Astrocyte of the spinal cord (primary cell): ENCODE measurements around the gene CTSW.

Experiments
- DNase-seq: peaks from one replicate; pipeline ENCODE4 v3.0.0; 2011; ENCODE audit warnings: low read depth, low spot score
- H3K4me3 ChIP-seq: 2 replicates; pipeline ENCODE4 v1.5.1; 2011; ENCODE audit warnings: low read depth, mild to moderate bottlenecking, low read length, moderate library complexity
- in situ Hi-C: cut with HindIII; loops from 2 replicates; pipeline ENCODE4 v1.10.0; 2017; ENCODE audit warnings: low sequenced_read_pairs
- TF ChIP-seq, protein P1 (sequence below): IDR thresholded peaks from 2 replicates; pipeline ENCODE4 v1.5.1; 2012; ENCODE audit warnings: low read depth, mild to moderate bottlenecking, low read length, inconsistent platforms

Gene CTSW

DNA sequence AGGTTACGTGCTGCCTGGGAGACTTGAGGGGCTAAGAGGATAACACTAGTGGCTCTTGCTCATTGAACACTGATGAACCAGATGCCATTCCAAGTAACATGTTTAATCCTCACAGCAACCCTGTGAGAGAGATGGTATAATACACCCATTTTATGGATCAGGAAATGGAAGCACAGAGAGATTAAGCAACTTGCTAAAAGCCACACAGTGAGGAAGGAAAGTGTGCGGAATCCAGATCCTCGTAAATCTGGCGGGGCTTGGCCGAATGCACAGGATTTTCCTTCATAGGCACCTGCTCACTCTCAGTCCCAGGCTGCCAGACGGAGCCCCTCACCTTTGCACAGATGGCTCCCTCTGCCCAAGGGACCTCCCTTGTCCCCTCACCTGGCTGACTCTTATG, 28.2 kb downstream of the CTSW start:
- DNase-seq = no peak
- TF ChIP-seq, protein P1, sequence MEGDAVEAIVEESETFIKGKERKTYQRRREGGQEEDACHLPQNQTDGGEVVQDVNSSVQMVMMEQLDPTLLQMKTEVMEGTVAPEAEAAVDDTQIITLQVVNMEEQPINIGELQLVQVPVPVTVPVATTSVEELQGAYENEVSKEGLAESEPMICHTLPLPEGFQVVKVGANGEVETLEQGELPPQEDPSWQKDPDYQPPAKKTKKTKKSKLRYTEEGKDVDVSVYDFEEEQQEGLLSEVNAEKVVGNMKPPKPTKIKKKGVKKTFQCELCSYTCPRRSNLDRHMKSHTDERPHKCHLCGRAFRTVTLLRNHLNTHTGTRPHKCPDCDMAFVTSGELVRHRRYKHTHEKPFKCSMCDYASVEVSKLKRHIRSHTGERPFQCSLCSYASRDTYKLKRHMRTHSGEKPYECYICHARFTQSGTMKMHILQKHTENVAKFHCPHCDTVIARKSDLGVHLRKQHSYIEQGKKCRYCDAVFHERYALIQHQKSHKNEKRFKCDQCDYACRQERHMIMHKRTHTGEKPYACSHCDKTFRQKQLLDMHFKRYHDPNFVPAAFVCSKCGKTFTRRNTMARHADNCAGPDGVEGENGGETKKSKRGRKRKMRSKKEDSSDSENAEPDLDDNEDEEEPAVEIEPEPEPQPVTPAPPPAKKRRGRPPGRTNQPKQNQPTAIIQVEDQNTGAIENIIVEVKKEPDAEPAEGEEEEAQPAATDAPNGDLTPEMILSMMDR = no peak
- in situ Hi-C loops = no loop called here
- H3K4me3 ChIP-seq = no peak overlapping the region

DNA sequence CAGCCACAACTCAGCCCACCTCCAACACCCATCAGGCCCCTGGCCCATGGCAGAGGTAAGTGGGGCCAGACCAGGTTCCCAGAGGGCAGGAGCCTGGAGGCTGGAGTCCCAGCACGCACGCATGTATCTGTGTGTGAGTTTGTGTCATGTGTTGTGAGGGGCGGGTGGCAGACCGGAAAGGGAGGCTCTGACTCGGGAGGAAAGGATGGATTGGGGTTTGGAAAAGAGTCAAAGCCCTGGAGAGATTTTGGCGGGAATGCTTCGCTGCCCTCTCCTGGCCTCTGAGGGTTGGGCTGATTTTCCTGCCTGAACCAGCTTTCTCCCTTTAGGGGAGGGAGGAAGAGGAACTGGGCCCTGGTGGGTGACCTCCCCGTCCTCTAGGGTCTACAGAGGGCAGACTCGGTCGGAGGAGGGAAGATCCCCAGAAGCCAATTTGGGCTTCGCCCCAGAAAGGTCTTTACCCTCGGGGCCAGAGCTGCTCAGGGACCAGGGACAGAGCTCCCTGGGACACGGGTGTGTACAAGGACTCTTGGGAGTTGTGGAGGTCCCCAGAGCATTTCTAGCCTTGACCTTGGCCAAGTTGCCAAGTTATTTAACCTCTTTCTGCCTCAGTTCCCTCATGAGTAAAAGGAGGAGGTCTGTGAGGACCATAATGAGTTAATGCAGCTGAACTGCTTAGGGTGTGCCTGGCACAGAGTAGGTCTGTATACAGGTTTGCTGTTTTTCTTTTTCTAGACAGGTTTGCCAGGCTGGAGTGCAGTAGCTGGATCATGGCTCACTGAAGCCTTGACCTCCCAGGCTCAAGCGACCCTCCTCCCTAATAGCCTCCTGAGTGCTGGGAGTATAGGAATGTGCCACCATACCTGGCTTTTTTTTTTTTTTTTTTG, 32.3 kb downstream of the CTSW start:
- DNase-seq = peak; percentile 73
- in situ Hi-C loops = no loop called here
- H3K4me3 ChIP-seq = no peak overlapping the region
- TF ChIP-seq, protein P1 = peak; percentile 32

DNA sequence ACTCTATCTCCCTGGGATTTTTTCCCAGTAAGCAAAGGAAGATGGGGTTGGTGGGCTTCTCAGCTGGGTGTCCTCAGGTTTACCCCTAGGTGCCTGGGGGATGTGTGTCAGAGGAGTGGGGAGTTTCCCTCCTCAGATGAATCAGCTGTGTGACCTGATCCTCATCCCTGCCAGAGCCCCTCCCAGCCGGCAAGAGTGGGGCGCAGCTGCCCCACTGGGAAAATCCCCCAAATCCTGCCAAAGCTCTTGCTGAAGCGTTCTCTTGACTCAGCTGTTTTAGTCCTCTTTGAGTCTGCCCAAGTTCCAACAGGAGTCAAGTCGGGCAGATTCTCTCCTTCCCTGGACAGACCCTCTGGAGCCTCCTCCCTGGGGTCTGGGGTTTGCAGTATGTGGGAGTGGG, 33.2 kb downstream of the CTSW start:
- TF ChIP-seq, protein P1 = no peak
- no peak overlapping the region for H3K4me3 ChIP-seq
- DNase-seq = peak; percentile 59
- in situ Hi-C loops = no loop called here

DNA sequence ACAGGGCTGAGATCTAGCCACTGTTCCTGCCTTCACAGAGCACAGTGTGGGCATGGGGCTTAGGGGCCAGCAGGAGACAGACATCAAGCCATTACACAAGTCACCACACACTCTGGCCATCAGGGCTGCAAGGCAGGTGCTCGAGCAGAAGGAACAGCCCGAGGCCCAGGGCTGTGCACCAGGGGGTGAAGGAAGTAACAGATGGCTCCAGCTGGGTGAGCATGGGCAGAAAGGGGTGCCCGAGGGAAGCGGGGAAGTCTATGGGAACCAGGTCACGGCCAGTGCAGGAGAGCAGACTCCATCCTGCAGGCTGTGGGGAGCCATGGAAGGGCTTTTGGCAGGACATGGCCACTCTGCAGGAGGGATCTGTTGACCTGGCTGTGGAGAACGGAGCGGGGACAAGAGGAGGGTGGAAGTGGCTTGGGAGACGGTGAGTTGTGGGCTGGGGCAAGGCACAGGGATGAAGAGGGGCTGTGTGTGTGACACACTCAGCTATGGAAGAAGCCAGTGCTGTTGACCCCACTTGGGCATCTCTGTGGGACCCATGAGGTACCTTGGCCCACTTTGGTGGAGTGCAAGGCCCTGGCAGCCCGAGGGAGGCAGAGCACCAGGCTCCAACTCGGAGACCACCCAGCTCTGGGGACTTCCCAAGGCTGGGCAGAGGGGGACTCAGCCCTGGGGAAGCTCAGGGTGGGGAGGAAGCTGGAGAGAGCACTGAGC, 35.6 kb downstream of the CTSW start:
- no peak for DNase-seq
- in situ Hi-C loops = no loop called here
- TF ChIP-seq, protein P1 = no peak
- no peak overlapping the region for H3K4me3 ChIP-seq

DNA sequence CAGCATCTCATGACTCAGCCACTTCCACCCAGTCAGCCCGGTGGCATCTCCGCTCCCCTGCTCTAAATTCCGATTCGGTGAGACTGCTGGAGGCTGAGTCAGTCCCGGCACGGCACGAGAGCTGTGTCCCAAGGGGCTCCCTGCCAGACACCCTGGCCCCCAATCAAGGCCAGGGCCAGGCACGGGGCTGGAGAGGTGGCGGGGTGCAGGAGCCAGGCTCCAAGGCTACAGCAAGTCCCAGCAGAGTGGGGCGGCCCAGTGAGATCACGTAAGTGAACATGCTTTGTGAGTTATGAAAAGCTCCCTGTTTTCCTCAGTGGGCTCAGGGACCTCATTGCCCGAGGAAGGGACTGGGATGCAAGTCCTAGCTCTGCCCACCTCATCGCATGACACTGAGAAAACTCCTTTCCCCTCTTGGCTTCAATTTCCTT, 36.2 kb downstream of the CTSW start:
- TF ChIP-seq, protein P1 = no peak
- DNase-seq = peak; percentile 95
- H3K4me3 ChIP-seq = peak overlapping the region; percentile 5
- in situ Hi-C loops = no loop called here

DNA sequence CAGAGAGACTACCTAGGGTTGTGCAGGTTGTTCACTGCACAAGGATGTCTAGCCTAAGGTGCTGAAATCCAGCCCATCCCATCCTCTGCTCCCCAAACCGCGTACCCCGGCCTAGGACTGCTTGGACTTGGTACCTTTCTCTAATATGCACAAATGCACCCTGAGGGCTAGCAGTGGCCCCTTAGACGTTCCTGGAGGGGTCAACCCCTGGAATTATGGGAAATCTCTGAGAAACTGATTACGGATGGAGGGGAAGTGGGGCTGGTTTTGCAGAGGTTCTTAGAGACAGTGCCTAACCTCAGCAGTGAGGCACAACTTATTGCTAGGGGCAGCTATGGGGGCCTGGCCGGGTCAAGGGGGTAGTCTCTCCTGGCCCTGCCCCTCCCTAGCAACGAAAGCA, 36.8 kb downstream of the CTSW start:
- no peak overlapping the region for H3K4me3 ChIP-seq
- DNase-seq = no peak

More for the DNA sequence above, 36.8 kb downstream of the CTSW start:
- in situ Hi-C loops = no loop called here
- TF ChIP-seq, protein P1 = no peak
